HepG2 (cell line): ENCODE results near the gene SRSF3. TPM values are rescaled to one million over a fixed set of nuclear protein-coding genes. Genes with fewer than 3 reads are reported as not detected.

Experiments used
- ATAC-seq: fragments of 200-7000 bp; cut with Tn5 transposase; 3 replicates; pipeline ENCODE4 v1.9.1; 2020; ENCODE audit warnings: mild to moderate bottlenecking, moderate library complexity
- BruUV-seq: library from RNA; stranded (reverse); fragments of 400-500 nt; replicated peaks from 2 replicates; lab custom pipeline; 2021; lab: Mats Ljungman, UMichigan
- CTCF ChIA-PET: fragments of 300-600 bp; formaldehyde crosslinking; extraction: SDS; loops from one replicate; lab custom pipeline; 2021; ENCODE audit warnings: low total read pairs, inconsistent platforms, low intra/inter-chr PET ratio; lab: Yijun Ruan, JAX
- POLR2A ChIA-PET: fragments of 350-600 bp; sonication (Branson Sonifier 250); formaldehyde crosslinking; loops from one replicate; lab custom pipeline; 2020; ENCODE audit warnings: antibody characterized with exemption, inconsistent platforms; lab: Yijun Ruan, JAX
- DNase-seq: peaks from one replicate; pipeline ENCODE4 v3.0.0-alpha.2; 2015; ENCODE audit warnings: low spot score
- FAIRE-seq: peaks from 3 replicates; lab custom pipeline; 2011; peaks lifted over from hg19 to GRCh38; lab: Jason Lieb, UNC
- H2AFZ ChIP-seq: one replicate; pipeline ENCODE4 v1.6.1; 2011; ENCODE audit warnings: low read length, inconsistent platforms
- H3K27ac ChIP-seq: fragments of 300-600 bp; 3 replicates; pipeline ENCODE4 v1.8.0; 2011; ENCODE audit warnings: mixed run types, mild to moderate bottlenecking, mixed read lengths, low read length, inconsistent platforms; ENCODE audit not compliant: insufficient read depth; ENCODE audit errors: extremely low read length
- H3K27me3 ChIP-seq, 2 experiments: fragments of 200-600 bp in 1 of 2; 2 replicates in 1 of 2; 3 replicates in 1 of 2; pipeline versions ENCODE4 v1.6.0 to v1.8.0; 2011; ENCODE audit warnings: low read length in 2 of 2, mild to moderate bottlenecking in 2 of 2, moderate library complexity in 2 of 2, inconsistent platforms in 1 of 2; ENCODE audit not compliant: insufficient read depth in 2 of 2, control insufficient read depth in 1 of 2
- H3K36me3 ChIP-seq, 2 experiments: fragments of 200-600 bp in 1 of 2; replicated peaks in 1 of 2; 2 replicates in 1 of 2; 3 replicates in 1 of 2; pipeline versions ENCODE4 v1.5.1 to v1.8.0; 2011; ENCODE audit warnings: low read length in 2 of 2, inconsistent platforms in 1 of 2; ENCODE audit not compliant: insufficient read depth in 2 of 2, control insufficient read depth in 1 of 2
- H3K4me1 ChIP-seq: 2 replicates; pipeline ENCODE4 v1.5.1; 2012; ENCODE audit warnings: low read length, inconsistent platforms; ENCODE audit not compliant: insufficient read depth
- H3K4me2 ChIP-seq: 2 replicates; pipeline ENCODE4 v1.6.0; 2011; ENCODE audit warnings: low read depth, low read length, inconsistent platforms
- H3K4me3 ChIP-seq, 3 experiments: fragments of 200-600 bp in 1 of 3; sonication (generic), shearing (Covaris generic) in 1 of 3; replicated peaks in 1 of 3; 2 replicates each; pipeline ENCODE4 v1.5.1; 2011 to 2016; ENCODE audit warnings: low read length in 3 of 3, inconsistent platforms in 2 of 3, low read depth in 2 of 3, mild to moderate bottlenecking in 2 of 3, control low read depth in 1 of 3, mixed read lengths in 1 of 3; ENCODE audit not compliant: insufficient read depth in 1 of 3
- H3K79me2 ChIP-seq: one replicate; pipeline ENCODE4 v1.6.1; 2011; ENCODE audit warnings: low read length, inconsistent platforms; ENCODE audit not compliant: insufficient read depth
- H3K9ac ChIP-seq: 2 replicates; pipeline ENCODE4 v1.6.0; 2011; ENCODE audit warnings: mild to moderate bottlenecking, low read depth, low read length, inconsistent platforms; ENCODE audit not compliant: insufficient read depth
- H3K9me3 ChIP-seq: 2 replicates; pipeline ENCODE4 v1.5.1; 2012; ENCODE audit warnings: mild to moderate bottlenecking, low read length
- H4K20me1 ChIP-seq: 2 replicates; pipeline ENCODE4 v1.6.0; 2011; ENCODE audit warnings: inconsistent platforms, mild to moderate bottlenecking, low read length, moderate library complexity; ENCODE audit not compliant: insufficient read depth
- ATAD3A ChIP-seq: sonication (generic); formaldehyde crosslinking; IDR thresholded peaks from 2 replicates; pipeline ENCODE4 v1.4.0; 2020; ENCODE audit warnings: missing genetic modification reagents
- ATF7-NPFF ChIP-seq: sonication (generic); formaldehyde crosslinking; IDR thresholded peaks from 2 replicates; pipeline ENCODE4 v1.8.1; 2023; ENCODE audit warnings: mild to moderate bottlenecking, low read depth, missing genetic modification reagents, moderate library complexity
- BRD4 ChIP-seq: sonication (generic); formaldehyde crosslinking; IDR thresholded peaks from 2 replicates; pipeline ENCODE4 v1.4.0; 2020; ENCODE audit warnings: missing genetic modification reagents
- CREBL2 ChIP-seq: sonication (generic); formaldehyde crosslinking; IDR thresholded peaks from 2 replicates; pipeline ENCODE4 v1.8.1; 2023; ENCODE audit warnings: missing genetic modification reagents, mild to moderate bottlenecking, borderline replicate concordance
- FOXA1 ChIP-seq, 2 experiments: fragments of 450-650 bp in 1 of 2; sonication (generic) in 1 of 2; formaldehyde crosslinking in 1 of 2; IDR thresholded peaks; 2 replicates each; pipeline versions ENCODE4 v1.4.0 to v1.6.1; 2016 to 2020; ENCODE audit warnings: missing genetic modification reagents in 1 of 2
- FOXJ3 ChIP-seq: sonication (generic); formaldehyde crosslinking; IDR thresholded peaks from 2 replicates; pipeline ENCODE4 v1.4.0; 2020; ENCODE audit warnings: missing genetic modification reagents, mild to moderate bottlenecking, borderline replicate concordance
- FOXM1 ChIP-seq: sonication (generic); formaldehyde crosslinking; IDR thresholded peaks from 2 replicates; pipeline ENCODE4 v1.5.0; 2020; ENCODE audit warnings: missing genetic modification reagents
- GPN1 ChIP-seq: sonication (generic); formaldehyde crosslinking; IDR thresholded peaks from 2 replicates; pipeline ENCODE4 v1.5.1; 2020; ENCODE audit warnings: missing genetic modification reagents, borderline replicate concordance
- HDAC2 ChIP-seq: sonication (generic); formaldehyde crosslinking; IDR thresholded peaks from 2 replicates; pipeline ENCODE4 v1.4.0; 2020; ENCODE audit warnings: missing genetic modification reagents
- NFRKB ChIP-seq: fragments of 450-650 bp; IDR thresholded peaks from 2 replicates; pipeline ENCODE4 v1.6.1; 2017
- NONO ChIP-seq, 2 experiments: fragments of 450-650 bp in 1 of 2; sonication (generic) in 1 of 2; formaldehyde crosslinking in 1 of 2; IDR thresholded peaks in 1 of 2; conservative IDR thresholded peaks in 1 of 2; 2 replicates each; pipeline versions ENCODE4 v1.6.1 to v1.8.0; 2017 to 2022; ENCODE audit warnings: mild to moderate bottlenecking in 1 of 2, missing genetic modification reagents in 1 of 2, moderate library complexity in 1 of 2
- PLRG1 ChIP-seq: fragments of 450-650 bp; conservative IDR thresholded peaks from 2 replicates; pipeline ENCODE4 v1.6.1; 2016
- RBFOX2 ChIP-seq: fragments of 200-400 bp; formaldehyde crosslinking; IDR thresholded peaks from 2 replicates; pipeline ENCODE4 v1.6.1; 2017; ENCODE audit warnings: low read depth, mild to moderate bottlenecking, low read length
- SOX6 ChIP-seq, 2 experiments: fragments of 450-650 bp in 1 of 2; sonication (generic) in 1 of 2; formaldehyde crosslinking in 1 of 2; IDR thresholded peaks; 2 replicates each; pipeline versions ENCODE4 v1.4.0 to v1.6.1; 2017 to 2020; ENCODE audit warnings: antibody characterized with exemption in 1 of 2, mild to moderate bottlenecking in 1 of 2, missing genetic modification reagents in 1 of 2
- TAF15 ChIP-seq: fragments of 200-400 bp; formaldehyde crosslinking; IDR thresholded peaks from one replicate; pipeline ENCODE4 v1.6.1; 2018; ENCODE audit warnings: mild to moderate bottlenecking, low read depth, low read length; ENCODE audit not compliant: poor library complexity, severe bottlenecking
- TEF ChIP-seq: sonication (generic); formaldehyde crosslinking; IDR thresholded peaks from 2 replicates; pipeline ENCODE4 v1.5.0; 2020; ENCODE audit warnings: missing genetic modification reagents
- ZBTB7A ChIP-seq: sonication (generic); formaldehyde crosslinking; IDR thresholded peaks from 2 replicates; pipeline ENCODE4 v1.8.0; 2022; ENCODE audit warnings: mild to moderate bottlenecking, missing genetic modification reagents
- ZNF10 ChIP-seq: sonication (generic); formaldehyde crosslinking; IDR thresholded peaks from 2 replicates; pipeline ENCODE4 v1.4.0; 2020; ENCODE audit warnings: mild to moderate bottlenecking, low read depth, missing genetic modification reagents, borderline replicate concordance
- ZNF136 ChIP-seq: sonication (generic); formaldehyde crosslinking; IDR thresholded peaks from 2 replicates; pipeline ENCODE4 v1.8.1; 2022; ENCODE audit warnings: low read depth, mild to moderate bottlenecking, moderate library complexity, missing genetic modification reagents
- ZNF225 ChIP-seq: sonication (generic); formaldehyde crosslinking; IDR thresholded peaks from 2 replicates; pipeline ENCODE4 v1.4.0; 2020; ENCODE audit warnings: mild to moderate bottlenecking, missing genetic modification reagents
- ZNF441 ChIP-seq: sonication (generic); formaldehyde crosslinking; IDR thresholded peaks from 2 replicates; pipeline ENCODE4 v1.7.0; 2021; ENCODE audit warnings: missing genetic modification reagents, borderline replicate concordance
- ZNF781 ChIP-seq: sonication (generic); formaldehyde crosslinking; IDR thresholded peaks from 2 replicates; pipeline ENCODE4 v1.5.1; 2020; ENCODE audit warnings: borderline replicate concordance, mild to moderate bottlenecking, missing genetic modification reagents; ENCODE audit errors: not compliant biosample characterization
- WGBS: methylation state at CpG from one replicate; pipeline ENCODE4 v1.1.6; 2017; ENCODE audit warnings: low lambda C conversion rate; 5-methylcytosine and 5-hydroxymethylcytosine counted together
- in situ Hi-C: cut with HindIII; loops from 2 replicates; pipeline ENCODE4 v1.10.0; 2017; ENCODE audit warnings: low pct_unique_long_range_greater_than_20kb; ENCODE audit not compliant: extremely low pct_ligation_motif_present
- intact Hi-C: fragments of 100-400 bp; cut with micrococcal nuclease; formaldehyde crosslinking; loops from one replicate; pipeline ENCODE4 v1.10.0; 2022; ENCODE audit not compliant: unreplicated experiment
- polyA plus RNA-seq, 8 experiments: library from polyadenylated mRNA; depleted of rRNA in 3 of 8; stranded (reverse) in 7 of 8; unstranded in 1 of 8; fragments of >200 nt; fragmentation: Illumina TruSeq in 4 of 8; extraction: Trizol in 4 of 8; gene quantifications; 2 replicates each; pipeline versions ENCODE4 v1.2.1 to v1.2.3, GENCODE V29; 2011 to 2016; ENCODE audit warnings: low read depth in 4 of 8, missing spikeins in 1 of 8, mixed read lengths in 1 of 8; ENCODE audit not compliant: insufficient read depth in 1 of 8
- total RNA-seq, 5 experiments: library from RNA; depleted of rRNA; stranded (reverse); fragments of >200 nt; fragmentation: Illumina TruSeq; extraction: Trizol; gene quantifications; 2 replicates each; pipeline ENCODE4 v1.2.3, GENCODE V29; 2016; ENCODE audit warnings: low read depth in 1 of 5

Gene SRSF3
- total and polyA plus RNA-seq, 2 of the 13 experiments (the other 11 are each of a cell fraction or from before 2014, with no cell fraction given): 206 to 684 TPM

DNA sequence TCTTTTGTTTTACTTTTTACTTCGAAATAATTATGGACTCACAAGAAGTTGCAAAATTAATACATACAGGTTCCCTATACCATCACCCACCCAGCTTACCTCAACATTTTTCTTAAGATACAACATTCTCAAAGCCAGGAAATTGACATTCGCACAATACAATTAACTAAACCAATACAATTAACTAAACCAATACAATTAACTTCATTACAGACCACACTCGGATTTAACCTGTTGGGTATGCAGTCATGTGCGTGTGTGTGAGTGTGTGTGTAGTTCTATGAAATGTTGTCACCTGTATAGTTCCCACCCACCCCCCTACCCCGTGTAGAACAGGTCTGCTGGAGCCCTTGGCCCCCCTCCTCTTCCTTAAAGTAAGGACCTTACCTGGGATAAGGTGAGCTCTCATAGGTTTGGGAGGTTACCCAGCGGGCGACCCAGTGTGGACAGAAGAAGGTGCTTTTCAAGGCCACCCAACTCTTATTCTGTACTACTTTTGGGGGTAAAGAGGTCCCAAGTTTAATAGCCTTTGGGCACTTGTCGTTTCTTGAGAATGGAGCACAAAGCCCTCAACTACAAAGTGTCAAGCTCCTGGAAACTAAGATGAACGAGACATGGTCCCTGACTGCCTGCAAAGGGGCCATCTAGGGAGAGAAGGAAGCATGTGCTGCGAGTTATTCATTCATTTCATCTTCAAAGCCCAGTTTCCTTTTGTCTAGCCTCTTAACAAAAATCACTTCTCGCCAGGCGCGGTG is 46.3 kb upstream of the SRSF3 start:
- no peaks in the 10 kb centered on the region for H3K9me3 ChIP-seq
- FAIRE-seq (no peak), ATAC-seq (peak; percentile 18), DNase-seq (no peak)
- H3K4me2 ChIP-seq: peak overlapping the region; percentile 91
- peaks cover 43% of the 10 kb centered on the region for H3K4me1 ChIP-seq
- peak overlapping the region; percentile 95; the same call in 1 of the 2 replicates for H3K9ac ChIP-seq
- intact Hi-C loops: loop anchor here (1.0 to 5.0 kb wide), 2 partner anchors 106 to 125 kb away; partner anchors contain the start of genes KCTD20 and PXT1
- in situ Hi-C loops: no loop called here
- peaks cover 0 to 1% of the 10 kb centered on the region in 2 experiments; a peak in 3 of 5 replicates for H3K27me3 ChIP-seq
- H3K79me2 ChIP-seq: peaks cover 37% of the 10 kb centered on the region
- no peaks in the 10 kb centered on the region for H3K36me3 ChIP-seq
- H3K4me3 ChIP-seq: peak overlapping the region; percentile 28 to 100 (median 85)
- peak overlapping the region; percentile 87 for H2AFZ ChIP-seq
- POLR2A ChIA-PET: interaction anchor here (2.1 kb wide), 1 partner anchor 32 kb away, joined by 6 read pairs; no protein-coding TSS in a partner anchor
- no TSS peak for BruUV-seq
- H3K27ac ChIP-seq: no peak overlapping the region
- CTCF ChIA-PET: interaction anchor here (0.6 kb wide), 1 partner anchor 68 kb away, joined by 3 read pairs; no protein-coding TSS in a partner anchor
- no peaks in the 10 kb centered on the region for H4K20me1 ChIP-seq
- 19% methylated on average over 13 of the region's 13 CpGs for WGBS
- TF ChIP-seq ZBTB7A (CRISPR knock-in tag) (no peak), ZNF225 (CRISPR knock-in tag) (no peak), NONO (IDR thresholded peaks at IDR 0.05) (no peak), NONO (CRISPR knock-in tag; conservative IDR thresholded peaks at IDR 0.05) (no peak), ZNF136 (no peak), TAF15 (no peak), FOXA1 (IDR thresholded peaks at IDR 0.05) (no peak), FOXA1 (CRISPR knock-in tag; IDR thresholded peaks at IDR 0.05) (no peak), FOXM1 (CRISPR knock-in tag) (no peak), FOXJ3 (0 out of 2 replicates have a peak, but pooled peaks have one; percentile 34), ZNF781 (CRISPR knock-in tag) (no peak), TEF (no peak), SOX6 (IDR thresholded peaks at IDR 0.05) (no peak), SOX6 (CRISPR knock-in tag; IDR thresholded peaks at IDR 0.05) (0 out of 2 replicates have a peak, but pooled peaks have one; percentile 8), ATF7-NPFF (no peak), RBFOX2 (no peak), HDAC2 (CRISPR knock-in tag) (no peak), CREBL2 (peak; percentile 55; the same call in 1 of the 2 replicates), NFRKB (no peak), PLRG1 (no peak), GPN1 (CRISPR knock-in tag) (no peak), ZNF10 (CRISPR knock-in tag) (no peak), ATAD3A (CRISPR knock-in tag) (no peak), BRD4 (CRISPR knock-in tag) (no peak), ZNF441 (no peak; the same call in 1 of the 2 replicates)
